Measurements from ENCODE around the gene GPS1.

Gene GPS1

GRCh38 chr17:82006468-82007227, 45.0 kb upstream of the GPS1 start:
- Histone ChIP-seq H3K27me3 (ENCODE audit: insufficient read depth, low read length, poor library complexity) (no peaks in the 10 kb centered on the region), H3K4me2 (ENCODE audit: low read length) (no peak overlapping the region), H4K5ac (ENCODE audit: low read length) (no peak overlapping the region), H3K18ac (ENCODE audit: low read length) (no peak overlapping the region), H3K4me1 (ENCODE audit: control insufficient read depth, low read depth, low read length) (no peaks in the 10 kb centered on the region), H2BK120ac (ENCODE audit: low read depth, low read length) (no peak overlapping the region), H2AK5ac (ENCODE audit: low read length) (no peak overlapping the region), H3K4ac (ENCODE audit: low read depth, low read length) (no peak overlapping the region), H3K56ac (ENCODE audit: low read length) (no peak overlapping the region), H3K9ac (ENCODE audit: low read length) (no peak overlapping the region), H4K8ac (ENCODE audit: low read depth, low read length) (no peak overlapping the region), H3K79me1 (ENCODE audit: low read length) (peaks cover 2% of the 10 kb centered on the region), H3K27ac (ENCODE audit: low read depth, low read length) (no peak overlapping the region), H3K36me3 (ENCODE audit: control insufficient read depth, insufficient read depth, low read length) (no peaks in the 10 kb centered on the region), H3K79me2 (ENCODE audit: control insufficient read depth, insufficient read depth, low read length) (no peaks in the 10 kb centered on the region), H2BK15ac (replicated peaks; ENCODE audit: low read depth) (no peak overlapping the region), H3K23ac (ENCODE audit: low read length) (no peak overlapping the region), H2BK5ac (ENCODE audit: low read length) (no peak overlapping the region), H3K4me3 (ENCODE audit: low read length) (no peak overlapping the region)
- DNase-seq = no peak
- WGBS (ENCODE audit: extremely low coverage, insufficient coverage, low lambda C conversion rate) = no CpG with 5 or more reads among the region's 24 CpGs

GRCh38 chr17:82007228-82007494, 44.5 kb upstream of the GPS1 start:
- Histone ChIP-seq H4K8ac (ENCODE audit: low read depth, low read length) (no peak overlapping the region), H3K4me3 (ENCODE audit: low read length) (no peak overlapping the region), H2BK5ac (ENCODE audit: low read length) (no peak overlapping the region), H3K79me1 (ENCODE audit: low read length) (peaks cover 2% of the 10 kb centered on the region), H3K79me2 (ENCODE audit: control insufficient read depth, insufficient read depth, low read length) (no peaks in the 10 kb centered on the region), H2BK15ac (replicated peaks; ENCODE audit: low read depth) (no peak overlapping the region), H3K23ac (ENCODE audit: low read length) (no peak overlapping the region), H3K27ac (ENCODE audit: low read depth, low read length) (no peak overlapping the region), H3K36me3 (ENCODE audit: control insufficient read depth, insufficient read depth, low read length) (no peaks in the 10 kb centered on the region), H3K56ac (ENCODE audit: low read length) (no peak overlapping the region), H2BK120ac (ENCODE audit: low read depth, low read length) (no peak overlapping the region), H3K27me3 (ENCODE audit: insufficient read depth, low read length, poor library complexity) (no peaks in the 10 kb centered on the region), H2AK5ac (ENCODE audit: low read length) (no peak overlapping the region), H3K4me1 (ENCODE audit: control insufficient read depth, low read depth, low read length) (no peaks in the 10 kb centered on the region), H3K18ac (ENCODE audit: low read length) (no peak overlapping the region), H4K5ac (ENCODE audit: low read length) (no peak overlapping the region), H3K4me2 (ENCODE audit: low read length) (no peak overlapping the region), H3K4ac (ENCODE audit: low read depth, low read length) (no peak overlapping the region), H3K9ac (ENCODE audit: low read length) (no peak overlapping the region)
- no CpG with 5 or more reads among the region's 6 CpGs for WGBS (ENCODE audit: extremely low coverage, insufficient coverage, low lambda C conversion rate)
- DNase-seq = no peak

- H3K56ac ChIP-seq (ENCODE audit: low read length) = no peak overlapping the region
- no peak overlapping the region for H4K8ac ChIP-seq (ENCODE audit: low read depth, low read length)
- no peak overlapping the region for H2BK120ac ChIP-seq (ENCODE audit: low read depth, low read length)
- no peak for DNase-seq
- no peaks in the 10 kb centered on the region for H3K79me2 ChIP-seq (ENCODE audit: control insufficient read depth, insufficient read depth, low read length)
- no peak overlapping the region for H3K4me2 ChIP-seq (ENCODE audit: low read length)
- no peak overlapping the region for H3K27ac ChIP-seq (ENCODE audit: low read depth, low read length)
- no peak overlapping the region for H3K4me3 ChIP-seq (ENCODE audit: low read length)
- no peak overlapping the region for H3K18ac ChIP-seq (ENCODE audit: low read length)
- no peaks in the 10 kb centered on the region for H3K36me3 ChIP-seq (ENCODE audit: control insufficient read depth, insufficient read depth, low read length)
- no peak overlapping the region for H3K4ac ChIP-seq (ENCODE audit: low read depth, low read length)
- peaks cover 2% of the 10 kb centered on the region for H3K79me1 ChIP-seq (ENCODE audit: low read length)
- H3K27me3 ChIP-seq (ENCODE audit: insufficient read depth, low read length, poor library complexity) = no peaks in the 10 kb centered on the region
- H4K5ac ChIP-seq (ENCODE audit: low read length) = no peak overlapping the region
- H3K9ac ChIP-seq (ENCODE audit: low read length) = no peak overlapping the region
- no peak overlapping the region for H3K23ac ChIP-seq (ENCODE audit: low read length)
- H2BK15ac ChIP-seq (replicated peaks; ENCODE audit: low read depth) = no peak overlapping the region
- no peak overlapping the region for H2AK5ac ChIP-seq (ENCODE audit: low read length)
- no CpG with 5 or more reads among the region's 30 CpGs for WGBS (ENCODE audit: extremely low coverage, insufficient coverage, low lambda C conversion rate)
- H2BK5ac ChIP-seq (ENCODE audit: low read length) = no peak overlapping the region
- H3K4me1 ChIP-seq (ENCODE audit: control insufficient read depth, low read depth, low read length) = no peaks in the 10 kb centered on the region
Observed at GRCh38 chr17:82007495-82008257, 44.0 kb upstream of the GPS1 start.

DNA sequence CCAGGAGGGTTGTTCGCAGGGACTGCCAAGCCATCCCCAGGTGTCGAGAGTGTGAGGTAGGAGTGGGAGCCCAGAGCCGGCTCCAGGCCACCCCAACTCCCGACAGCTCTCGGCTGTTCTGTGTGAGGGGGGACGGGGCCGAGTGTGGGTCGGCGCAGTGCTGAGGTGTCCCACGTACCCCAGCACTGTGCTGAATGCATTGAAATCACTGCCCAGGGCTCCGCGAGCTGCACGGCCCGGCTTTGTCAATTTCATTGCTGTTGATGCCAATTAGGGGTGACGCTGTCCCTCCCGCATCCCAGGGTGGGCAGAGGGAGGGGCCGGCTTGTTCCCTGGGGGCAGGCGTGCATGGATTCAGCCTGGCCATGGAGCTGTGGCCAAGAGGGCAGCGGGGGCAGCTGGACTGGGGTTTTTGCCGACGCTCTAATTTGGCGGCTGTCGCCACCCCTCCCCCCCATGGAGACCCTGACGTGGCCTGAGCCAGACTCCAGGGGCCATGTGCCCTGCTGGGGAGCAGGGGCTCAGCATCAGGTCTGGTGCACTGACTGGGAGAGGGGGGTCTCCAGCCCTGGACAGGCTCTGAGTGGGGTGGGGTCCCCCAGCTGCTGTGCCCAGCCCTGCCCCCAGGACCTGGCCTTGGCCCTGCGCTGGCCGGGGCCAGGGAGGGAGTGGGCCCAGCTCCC, 43.3 kb upstream of the GPS1 start:
- DNase-seq = no peak
- Histone ChIP-seq H3K27me3 (ENCODE audit: insufficient read depth, low read length, poor library complexity) (no peaks in the 10 kb centered on the region), H3K4ac (ENCODE audit: low read depth, low read length) (no peak overlapping the region), H4K5ac (ENCODE audit: low read length) (no peak overlapping the region), H2AK5ac (ENCODE audit: low read length) (no peak overlapping the region), H3K4me2 (ENCODE audit: low read length) (no peak overlapping the region), H3K4me3 (ENCODE audit: low read length) (no peak overlapping the region), H3K18ac (ENCODE audit: low read length) (no peak overlapping the region), H4K8ac (ENCODE audit: low read depth, low read length) (no peak overlapping the region), H3K4me1 (ENCODE audit: control insufficient read depth, low read depth, low read length) (no peaks in the 10 kb centered on the region), H3K79me1 (ENCODE audit: low read length) (peaks cover 2% of the 10 kb centered on the region), H2BK5ac (ENCODE audit: low read length) (no peak overlapping the region), H3K36me3 (ENCODE audit: control insufficient read depth, insufficient read depth, low read length) (no peaks in the 10 kb centered on the region), H3K27ac (ENCODE audit: low read depth, low read length) (no peak overlapping the region), H3K79me2 (ENCODE audit: control insufficient read depth, insufficient read depth, low read length) (no peaks in the 10 kb centered on the region), H2BK15ac (replicated peaks; ENCODE audit: low read depth) (no peak overlapping the region), H2BK120ac (ENCODE audit: low read depth, low read length) (no peak overlapping the region), H3K9ac (ENCODE audit: low read length) (no peak overlapping the region), H3K56ac (ENCODE audit: low read length) (no peak overlapping the region), H3K23ac (ENCODE audit: low read length) (no peak overlapping the region)
- no CpG with 5 or more reads among the region's 26 CpGs for WGBS (ENCODE audit: extremely low coverage, insufficient coverage, low lambda C conversion rate)

- no peak overlapping the region for H3K4me2 ChIP-seq (ENCODE audit: low read length)
- no CpG with 5 or more reads among the region's 28 CpGs for WGBS (ENCODE audit: extremely low coverage, insufficient coverage, low lambda C conversion rate)
- H3K79me1 ChIP-seq (ENCODE audit: low read length) = peaks cover 2% of the 10 kb centered on the region
- H3K56ac ChIP-seq (ENCODE audit: low read length) = no peak overlapping the region
- H4K5ac ChIP-seq (ENCODE audit: low read length) = no peak overlapping the region
- H3K9ac ChIP-seq (ENCODE audit: low read length) = no peak overlapping the region
- no peaks in the 10 kb centered on the region for H3K27me3 ChIP-seq (ENCODE audit: insufficient read depth, low read length, poor library complexity)
- H3K4me1 ChIP-seq (ENCODE audit: control insufficient read depth, low read depth, low read length) = no peaks in the 10 kb centered on the region
- H3K27ac ChIP-seq (ENCODE audit: low read depth, low read length) = no peak overlapping the region
- no peak for DNase-seq
- no peak overlapping the region for H3K23ac ChIP-seq (ENCODE audit: low read length)
- no peaks in the 10 kb centered on the region for H3K36me3 ChIP-seq (ENCODE audit: control insufficient read depth, insufficient read depth, low read length)
- no peaks in the 10 kb centered on the region for H3K79me2 ChIP-seq (ENCODE audit: control insufficient read depth, insufficient read depth, low read length)
- H3K18ac ChIP-seq (ENCODE audit: low read length) = no peak overlapping the region
- H3K4ac ChIP-seq (ENCODE audit: low read depth, low read length) = no peak overlapping the region
- no peak overlapping the region for H2BK15ac ChIP-seq (replicated peaks; ENCODE audit: low read depth)
- no peak overlapping the region for H3K4me3 ChIP-seq (ENCODE audit: low read length)
- no peak overlapping the region for H2AK5ac ChIP-seq (ENCODE audit: low read length)
- H4K8ac ChIP-seq (ENCODE audit: low read depth, low read length) = no peak overlapping the region
- no peak overlapping the region for H2BK5ac ChIP-seq (ENCODE audit: low read length)
- H2BK120ac ChIP-seq (ENCODE audit: low read depth, low read length) = no peak overlapping the region
Observed at GRCh38 chr17:82008941-82009405, 42.7 kb upstream of the GPS1 start.
